Tongue (tissue), 2 donors: ENCODE measurements around the gene PHOX2B. TPM values are rescaled to one million over a fixed set of nuclear protein-coding genes. Genes with fewer than 3 reads are reported as not detected.

Source experiments
- DNase-seq: peaks from one replicate; pipeline ENCODE4 v3.0.0-alpha.2; 2015
- total RNA-seq: library from RNA; depleted of rRNA; stranded (reverse); fragments of >200 nt; gene quantifications from one replicate; pipeline ENCODE4 v1.2.3, GENCODE V29; 2014

Gene PHOX2B
- not detected for total RNA-seq

- peak; percentile 12 for DNase-seq
Observed at GRCh38 chr4:41748571-41749475, at the start of gene PHOX2B. TSS of gene PHOX2B (minus strand) at chr4:41748725. CDS start at chr4:41748610, 115 bp downstream.

GRCh38 chr4:41797260-41797659, 48.7 kb upstream of the PHOX2B start:
- DNase-seq = peak; percentile 4

- peak; percentile 54 for DNase-seq
Observed at GRCh38 chr4:41796545-41797210, 48.2 kb upstream of the PHOX2B start.

- peak; percentile 45 for DNase-seq
Observed at GRCh38 chr4:41795796-41796385, 47.4 kb upstream of the PHOX2B start.

GRCh38 chr4:41792166-41792565, 43.6 kb upstream of the PHOX2B start:
- no peak for DNase-seq

- DNase-seq = no peak
Observed at GRCh38 chr4:41791557-41791956, 43.0 kb upstream of the PHOX2B start.

GRCh38 chr4:41787931-41788330, 39.4 kb upstream of the PHOX2B start:
- no peak for DNase-seq

- no peak for DNase-seq
Observed at GRCh38 chr4:41785665-41786064, 37.1 kb upstream of the PHOX2B start.

GRCh38 chr4:41784191-41784979, 35.9 kb upstream of the PHOX2B start:
- no peak for DNase-seq

GRCh38 chr4:41776466-41776865, 27.9 kb upstream of the PHOX2B start:
- no peak for DNase-seq

- DNase-seq = no peak
Observed at GRCh38 chr4:41763729-41764128, 15.2 kb upstream of the PHOX2B start.

- no peak for DNase-seq
Observed at GRCh38 chr4:41758884-41759283, 10.4 kb upstream of the PHOX2B start.

- no peak for DNase-seq
Observed at GRCh38 chr4:41757521-41758156, 9.1 kb upstream of the PHOX2B start.

- DNase-seq = no peak
Observed at GRCh38 chr4:41753942-41754341, 5.4 kb upstream of the PHOX2B start.

- DNase-seq = no peak
Observed at GRCh38 chr4:41752081-41752836, 3.7 kb upstream of the PHOX2B start.

GRCh38 chr4:41751449-41752061, 3.0 kb upstream of the PHOX2B start:
- no peak for DNase-seq

- DNase-seq = no peak
Observed at GRCh38 chr4:41750626-41751448, 2.3 kb upstream of the PHOX2B start.

GRCh38 chr4:41750121-41750625, 1.6 kb upstream of the PHOX2B start:
- peak; percentile 16 for DNase-seq

- peak; percentile 25 for DNase-seq
Observed at GRCh38 chr4:41749631-41750039, 1.1 kb upstream of the PHOX2B start.
